Retina (tissue), 1 donor: ENCODE results near the gene CDPF1.

Source experiments
- DNase-seq: peaks from one replicate; pipeline ENCODE4 v3.0.0-alpha.2; 2016

The CDPF1 gene

GRCh38 chr22:46256358-46256958 lies 6.4 kb upstream of the CDPF1 start:
- DNase-seq = no peak

GRCh38 chr22:46251816-46252380 lies 1.8 kb upstream of the CDPF1 start:
- DNase-seq = no peak

- DNase-seq = no peak
These were observed 1.2 kb upstream of the CDPF1 start for GRCh38 chr22:46251266-46251665.

- no peak for DNase-seq
These were observed 661 bp upstream of the CDPF1 start for GRCh38 chr22:46250783-46251125.

- DNase-seq = no peak
These were observed 2.6 kb downstream of the CDPF1 start for GRCh38 chr22:46247443-46247975.

- no peak for DNase-seq
These were observed 3.9 kb downstream of the CDPF1 start for GRCh38 chr22:46246178-46246577.

- DNase-seq = no peak
These were observed 4.6 kb downstream of the CDPF1 start for GRCh38 chr22:46245511-46245910.

GRCh38 chr22:46244771-46245170 lies 5.3 kb downstream of the CDPF1 start:
- DNase-seq = no peak

GRCh38 chr22:46242076-46242475 lies 8.0 kb downstream of the CDPF1 start:
- no peak for DNase-seq

GRCh38 chr22:46241396-46242007 lies 8.6 kb downstream of the CDPF1 start:
- DNase-seq = no peak

- no peak for DNase-seq
These were observed 9.2 kb downstream of the CDPF1 start for GRCh38 chr22:46240907-46241306.

- no peak for DNase-seq
These were observed 9.6 kb downstream of the CDPF1 start for GRCh38 chr22:46240506-46240905.

- no peak for DNase-seq
These were observed 10.0 kb downstream of the CDPF1 start for GRCh38 chr22:46240073-46240472.

GRCh38 chr22:46239261-46240048 lies 10.6 kb downstream of the CDPF1 start:
- DNase-seq = no peak

GRCh38 chr22:46238541-46238940 lies 11.6 kb downstream of the CDPF1 start:
- DNase-seq = peak; percentile 31

- no peak for DNase-seq
These were observed 12.5 kb downstream of the CDPF1 start for GRCh38 chr22:46237453-46238124.

GRCh38 chr22:46234969-46235368 lies 15.1 kb downstream of the CDPF1 start:
- DNase-seq = no peak

- no peak for DNase-seq
These were observed 16.9 kb downstream of the CDPF1 start for GRCh38 chr22:46233231-46233630.

GRCh38 chr22:46230262-46230901 lies 19.7 kb downstream of the CDPF1 start:
- no peak for DNase-seq

GRCh38 chr22:46229701-46230100 lies 20.4 kb downstream of the CDPF1 start:
- DNase-seq = no peak

- DNase-seq = no peak
These were observed 23.5 kb downstream of the CDPF1 start for GRCh38 chr22:46226577-46226976.

- no peak for DNase-seq
These were observed 24.5 kb downstream of the CDPF1 start for GRCh38 chr22:46225631-46226030.

- no peak for DNase-seq
These were observed 25.2 kb downstream of the CDPF1 start for GRCh38 chr22:46224898-46225290.
